Measurements from ENCODE around the gene GARNL3.

GARNL3 gene

GRCh38 chr9:127281891-127282290 is 17.3 kb downstream of the GARNL3 start:
- DNase-seq (ENCODE audit: insufficient read length, low spot score) (no peak), FAIRE-seq (no peak)
- TF ChIP-seq POLR2A (IDR thresholded peaks at IDR 0.05; ENCODE audit: low read depth, low read length) (no peak), SPI1 (IDR thresholded peaks at IDR 0.05; ENCODE audit: low read depth, low read length) (no peak), PAX5 (IDR thresholded peaks at IDR 0.05; ENCODE audit: insufficient read depth, low read length, severe bottlenecking) (no peak), POU2F2 (IDR thresholded peaks at IDR 0.05; ENCODE audit: low read depth, low read length) (no peak), POLR2AphosphoS5 (IDR thresholded peaks at IDR 0.05; ENCODE audit: low read depth, low read length) (no peak), TAF1 (IDR thresholded peaks at IDR 0.05; ENCODE audit: low read depth, low read length) (no peak)

DNA sequence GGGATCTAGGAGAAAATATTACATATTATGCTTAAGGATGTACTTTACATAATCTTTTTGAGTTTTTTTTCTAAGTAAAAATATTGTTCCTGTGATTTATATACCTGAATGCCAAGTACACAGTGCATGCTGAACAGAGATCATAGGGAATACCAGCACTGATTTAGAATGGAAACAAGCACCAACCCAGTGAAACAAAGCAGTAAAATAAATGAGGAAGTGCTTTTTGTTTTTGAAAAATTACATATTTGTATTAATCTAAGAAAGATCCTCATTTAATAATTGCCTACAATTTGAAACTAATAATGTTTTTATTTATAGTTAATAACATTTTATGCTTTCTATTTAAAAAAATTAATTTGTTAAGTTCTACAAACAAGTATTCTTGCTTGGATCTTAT is 18.0 kb downstream of the GARNL3 start:
- no peak for TF ChIP-seq PAX5 (IDR thresholded peaks at IDR 0.05; ENCODE audit: insufficient read depth, low read length, severe bottlenecking)
- TF ChIP-seq SPI1 (IDR thresholded peaks at IDR 0.05; ENCODE audit: low read depth, low read length): peak; percentile 72
- TF ChIP-seq POLR2A (IDR thresholded peaks at IDR 0.05; ENCODE audit: low read depth, low read length): no peak
- no peak for TF ChIP-seq POLR2AphosphoS5 (IDR thresholded peaks at IDR 0.05; ENCODE audit: low read depth, low read length)
- no peak for TF ChIP-seq POU2F2 (IDR thresholded peaks at IDR 0.05; ENCODE audit: low read depth, low read length)
- FAIRE-seq (no peak), DNase-seq (ENCODE audit: insufficient read length, low spot score) (no peak)

DNA sequence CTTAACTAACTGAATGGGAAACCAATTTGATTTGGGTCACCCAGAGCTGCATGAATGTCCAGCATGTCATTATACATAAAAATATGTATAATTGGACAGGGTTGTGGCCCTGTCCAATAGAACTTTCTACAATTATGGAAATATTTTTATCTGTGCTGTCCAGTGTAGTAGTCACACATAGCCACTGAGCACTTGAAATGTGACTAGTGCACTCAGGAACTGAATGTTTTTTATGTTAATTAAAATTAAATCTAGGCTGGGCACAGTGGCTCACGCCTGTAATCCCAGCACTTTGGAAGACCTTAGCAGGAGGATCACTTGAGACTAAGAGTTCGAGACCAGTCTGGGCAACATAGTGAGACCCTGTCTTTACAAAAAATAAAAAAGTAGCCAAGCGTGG is 18.6 kb downstream of the GARNL3 start:
- FAIRE-seq: no peak
- no peak for TF ChIP-seq PAX5 (IDR thresholded peaks at IDR 0.05; ENCODE audit: insufficient read depth, low read length, severe bottlenecking)
- no peak for TF ChIP-seq POLR2AphosphoS5 (IDR thresholded peaks at IDR 0.05; ENCODE audit: low read depth, low read length)
- no peak for TF ChIP-seq POLR2A (IDR thresholded peaks at IDR 0.05; ENCODE audit: low read depth, low read length)
- TF ChIP-seq POU2F2 (IDR thresholded peaks at IDR 0.05; ENCODE audit: low read depth, low read length): no peak
- no peak for TF ChIP-seq TAF1 (IDR thresholded peaks at IDR 0.05; ENCODE audit: low read depth, low read length)
- TF ChIP-seq SPI1 (IDR thresholded peaks at IDR 0.05; ENCODE audit: low read depth, low read length): no peak

DNA sequence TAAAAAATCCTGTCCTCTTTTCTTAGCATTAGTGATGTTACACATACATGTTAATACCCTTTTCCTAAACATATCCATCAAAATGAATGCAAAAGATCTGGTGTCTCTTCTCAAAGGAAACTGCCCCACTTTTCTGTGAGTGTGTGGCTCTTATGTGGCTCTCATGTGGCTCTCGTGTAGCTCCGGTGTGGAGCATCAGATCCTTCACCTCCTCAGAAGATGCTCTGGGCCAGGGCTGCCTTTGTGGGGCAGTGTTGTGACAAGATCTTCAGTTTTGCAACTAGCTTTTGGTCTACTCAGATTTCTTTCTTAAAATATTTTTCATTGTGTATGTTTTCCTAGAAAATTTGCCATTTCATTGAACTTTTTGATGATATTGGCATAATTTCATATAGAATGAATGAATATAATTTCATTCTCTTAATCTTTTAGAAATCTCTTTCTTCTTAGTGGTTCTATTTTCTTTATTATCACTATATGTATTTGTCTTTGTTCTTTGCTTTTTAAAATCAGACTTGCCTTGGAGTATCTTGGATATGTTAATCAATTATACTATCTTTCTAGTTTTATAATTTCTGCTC is 19.4 kb downstream of the GARNL3 start:
- FAIRE-seq: no peak
- DNase-seq (ENCODE audit: insufficient read length, low spot score): no peak
- no peak for TF ChIP-seq POLR2A (IDR thresholded peaks at IDR 0.05; ENCODE audit: low read depth, low read length)
- TF ChIP-seq PAX5 (IDR thresholded peaks at IDR 0.05; ENCODE audit: insufficient read depth, low read length, severe bottlenecking): no peak
- TF ChIP-seq POLR2AphosphoS5 (IDR thresholded peaks at IDR 0.05; ENCODE audit: low read depth, low read length): no peak
- TF ChIP-seq POU2F2 (IDR thresholded peaks at IDR 0.05; ENCODE audit: low read depth, low read length): no peak
- TF ChIP-seq SPI1 (IDR thresholded peaks at IDR 0.05; ENCODE audit: low read depth, low read length): no peak
- no peak for TF ChIP-seq TAF1 (IDR thresholded peaks at IDR 0.05; ENCODE audit: low read depth, low read length)

More for the DNA sequence above, 18.6 kb downstream of the GARNL3 start:
- DNase-seq (ENCODE audit: insufficient read length, low spot score): no peak

DNA sequence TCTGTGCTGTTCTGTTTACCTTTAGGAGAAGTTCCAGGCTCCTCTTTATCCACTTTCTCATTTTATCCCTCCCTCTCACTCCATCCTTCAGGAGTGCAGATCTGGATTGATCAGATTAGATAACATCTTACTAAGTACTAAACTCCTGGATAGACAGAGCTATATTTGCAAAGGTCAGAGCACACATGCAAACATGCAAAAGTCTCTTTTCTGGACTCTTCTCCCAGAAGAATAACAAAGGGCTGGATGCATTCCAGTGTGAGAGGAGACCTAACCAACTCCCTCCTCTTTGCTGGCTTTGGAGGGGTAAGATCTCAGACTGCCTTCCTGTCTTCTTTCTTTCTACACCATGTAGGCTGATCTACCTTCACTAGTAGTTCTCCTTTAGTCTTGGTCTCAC is 21.4 kb downstream of the GARNL3 start:
- FAIRE-seq: no peak

DNA sequence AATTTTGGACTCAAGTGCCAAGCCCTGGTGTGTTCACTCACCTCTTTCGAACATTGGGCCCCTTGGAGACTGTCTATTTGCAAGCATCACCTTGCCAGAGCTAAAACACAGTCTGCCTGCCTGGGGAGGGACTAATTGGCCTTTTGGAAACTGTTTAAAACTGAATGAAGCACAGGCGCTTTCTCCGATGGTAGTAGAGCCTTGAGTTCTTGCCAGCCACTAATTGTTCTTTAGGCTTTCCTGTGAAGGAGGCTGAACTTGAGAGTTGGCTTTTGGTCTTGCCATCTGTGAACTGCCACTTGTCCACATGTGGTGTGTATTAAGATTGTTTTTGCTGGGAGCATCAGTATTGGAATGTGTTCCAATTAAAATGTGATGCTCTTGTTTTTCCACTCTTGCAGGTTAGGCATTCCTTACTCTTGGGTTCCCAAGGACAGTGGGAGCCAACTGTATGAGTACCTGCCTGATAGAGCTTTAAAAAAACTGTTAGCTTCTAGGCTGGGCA is 26.0 kb downstream of the GARNL3 start:
- TF ChIP-seq POLR2A (IDR thresholded peaks at IDR 0.05; ENCODE audit: low read depth, low read length) (no peak), POU2F2 (IDR thresholded peaks at IDR 0.05; ENCODE audit: low read depth, low read length) (no peak)
- DNase-seq (ENCODE audit: insufficient read length, low spot score) (no peak), FAIRE-seq (no peak)

More for the DNA sequence above, 21.4 kb downstream of the GARNL3 start:
- TF ChIP-seq SPI1 (IDR thresholded peaks at IDR 0.05; ENCODE audit: low read depth, low read length) (no peak), POLR2AphosphoS5 (IDR thresholded peaks at IDR 0.05; ENCODE audit: low read depth, low read length) (no peak), PAX5 (IDR thresholded peaks at IDR 0.05; ENCODE audit: insufficient read depth, low read length, severe bottlenecking) (no peak), POU2F2 (IDR thresholded peaks at IDR 0.05; ENCODE audit: low read depth, low read length) (no peak), TAF1 (IDR thresholded peaks at IDR 0.05; ENCODE audit: low read depth, low read length) (no peak), POLR2A (IDR thresholded peaks at IDR 0.05; ENCODE audit: low read depth, low read length) (no peak)
- no peak for DNase-seq (ENCODE audit: insufficient read length, low spot score)

DNA sequence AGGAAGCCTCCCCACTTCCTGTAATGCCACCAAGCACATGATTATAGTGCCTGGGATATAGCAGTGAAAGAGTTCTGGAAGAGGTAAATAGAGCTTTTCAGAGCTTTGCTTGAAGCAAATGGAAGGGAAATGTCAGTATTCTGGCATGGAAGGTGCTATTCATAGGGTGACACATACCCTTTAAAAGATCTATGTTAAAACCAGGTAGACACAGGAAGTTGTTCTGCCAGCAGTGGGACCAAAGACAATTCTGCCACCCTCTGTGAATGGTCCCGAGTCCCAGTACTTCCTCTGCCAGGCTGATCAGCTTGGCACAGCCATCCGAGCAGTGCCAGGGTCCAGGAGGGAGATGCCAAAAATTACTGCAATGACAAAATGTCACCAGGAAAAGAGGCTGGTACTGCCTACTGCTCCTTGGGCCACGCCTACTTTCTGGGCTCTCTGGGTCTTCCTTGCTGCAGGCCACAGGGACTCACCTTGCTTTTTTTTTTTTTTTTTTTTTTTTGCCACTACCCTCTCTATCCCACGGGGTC is 26.7 kb downstream of the GARNL3 start:
- no peak for FAIRE-seq
- TF ChIP-seq POLR2A (IDR thresholded peaks at IDR 0.05; ENCODE audit: low read depth, low read length) (no peak), POU2F2 (IDR thresholded peaks at IDR 0.05; ENCODE audit: low read depth, low read length) (no peak), POLR2AphosphoS5 (IDR thresholded peaks at IDR 0.05; ENCODE audit: low read depth, low read length) (no peak), PAX5 (IDR thresholded peaks at IDR 0.05; ENCODE audit: insufficient read depth, low read length, severe bottlenecking) (no peak), TAF1 (IDR thresholded peaks at IDR 0.05; ENCODE audit: low read depth, low read length) (no peak)
- DNase-seq (ENCODE audit: insufficient read length, low spot score): no peak

- TF ChIP-seq SPI1 (IDR thresholded peaks at IDR 0.05; ENCODE audit: low read depth, low read length) (no peak), POU2F2 (IDR thresholded peaks at IDR 0.05; ENCODE audit: low read depth, low read length) (no peak), TAF1 (IDR thresholded peaks at IDR 0.05; ENCODE audit: low read depth, low read length) (no peak), PAX5 (IDR thresholded peaks at IDR 0.05; ENCODE audit: insufficient read depth, low read length, severe bottlenecking) (no peak), POLR2A (IDR thresholded peaks at IDR 0.05; ENCODE audit: low read depth, low read length) (no peak), POLR2AphosphoS5 (IDR thresholded peaks at IDR 0.05; ENCODE audit: low read depth, low read length) (no peak)
- no peak for FAIRE-seq
These were observed 27.8 kb downstream of the GARNL3 start for GRCh38 chr9:127292415-127292814.

GRCh38 chr9:127293328-127293727 is 28.8 kb downstream of the GARNL3 start:
- TF ChIP-seq TAF1 (IDR thresholded peaks at IDR 0.05; ENCODE audit: low read depth, low read length): no peak
- no peak for TF ChIP-seq SPI1 (IDR thresholded peaks at IDR 0.05; ENCODE audit: low read depth, low read length)
- no peak for TF ChIP-seq POLR2AphosphoS5 (IDR thresholded peaks at IDR 0.05; ENCODE audit: low read depth, low read length)
- no peak for TF ChIP-seq PAX5 (IDR thresholded peaks at IDR 0.05; ENCODE audit: insufficient read depth, low read length, severe bottlenecking)
- no peak for TF ChIP-seq POU2F2 (IDR thresholded peaks at IDR 0.05; ENCODE audit: low read depth, low read length)
- TF ChIP-seq POLR2A (IDR thresholded peaks at IDR 0.05; ENCODE audit: low read depth, low read length): no peak
- no peak for FAIRE-seq
- no peak for DNase-seq (ENCODE audit: insufficient read length, low spot score)

More at GRCh38 chr9:127292415-127292814, 27.8 kb downstream of the GARNL3 start:
- no peak for DNase-seq (ENCODE audit: insufficient read length, low spot score)

DNA sequence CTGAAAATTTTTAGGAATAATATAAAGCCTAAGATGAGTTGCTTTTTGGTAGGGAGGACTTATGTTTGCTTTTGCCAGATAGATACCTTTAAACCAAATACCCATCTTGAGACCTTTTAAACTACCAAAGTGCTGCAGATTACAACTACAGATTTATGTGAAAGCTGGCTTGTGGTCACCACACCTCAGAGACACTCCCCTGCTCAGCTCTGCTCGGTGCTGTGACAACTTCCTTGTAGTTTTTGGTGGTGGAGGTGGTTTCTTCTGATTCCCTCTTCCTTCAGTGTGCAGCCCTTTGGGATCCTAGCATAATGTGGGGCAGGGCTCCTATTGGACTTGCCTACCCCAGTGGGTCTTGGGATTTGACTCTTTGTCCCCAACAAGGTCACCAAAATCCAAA is 29.2 kb downstream of the GARNL3 start:
- DNase-seq (ENCODE audit: insufficient read length, low spot score): no peak
- TF ChIP-seq TAF1 (IDR thresholded peaks at IDR 0.05; ENCODE audit: low read depth, low read length) (no peak), PAX5 (IDR thresholded peaks at IDR 0.05; ENCODE audit: insufficient read depth, low read length, severe bottlenecking) (no peak), POLR2AphosphoS5 (IDR thresholded peaks at IDR 0.05; ENCODE audit: low read depth, low read length) (no peak), POU2F2 (IDR thresholded peaks at IDR 0.05; ENCODE audit: low read depth, low read length) (no peak), SPI1 (IDR thresholded peaks at IDR 0.05; ENCODE audit: low read depth, low read length) (no peak), POLR2A (IDR thresholded peaks at IDR 0.05; ENCODE audit: low read depth, low read length) (no peak)
- no peak for FAIRE-seq

Measured in GM12891 (cell line).